Endothelial cell (in vitro differentiated cells): ENCODE data around the gene RPS27L. TPM values are rescaled to one million over a fixed set of nuclear protein-coding genes. Genes with fewer than 3 reads are reported as not detected.

Experiments used
- DNase-seq: peaks from one replicate; pipeline ENCODE4 v3.0.0; 2021; ENCODE audit warnings: low spot score
- H3K27ac Mint-ChIP-seq: one replicate; pipeline ENCODE4 v1.8.0; 2021; ENCODE audit warnings: mixed read lengths, inconsistent platforms; ENCODE audit not compliant: unreplicated experiment
- H3K27me3 Mint-ChIP-seq: one replicate; pipeline ENCODE4 v1.8.0; 2021; ENCODE audit warnings: mild to moderate bottlenecking, moderate library complexity, mixed read lengths, inconsistent platforms; ENCODE audit not compliant: unreplicated experiment
- H3K36me3 Mint-ChIP-seq: one replicate; pipeline ENCODE4 v1.8.0; 2021; ENCODE audit warnings: mild to moderate bottlenecking, low read depth, mixed read lengths, inconsistent platforms; ENCODE audit not compliant: unreplicated experiment
- H3K4me1 Mint-ChIP-seq: one replicate; pipeline ENCODE4 v1.8.0; 2021; ENCODE audit warnings: mild to moderate bottlenecking, mixed read lengths, inconsistent platforms; ENCODE audit not compliant: unreplicated experiment
- H3K4me3 Mint-ChIP-seq: one replicate; pipeline ENCODE4 v1.8.0; 2021; ENCODE audit warnings: mild to moderate bottlenecking, mixed read lengths, inconsistent platforms; ENCODE audit not compliant: unreplicated experiment
- H3K9me3 Mint-ChIP-seq: one replicate; pipeline ENCODE4 v1.8.0; 2021; ENCODE audit warnings: mixed read lengths, inconsistent platforms; ENCODE audit not compliant: unreplicated experiment
- CTCF ChIP-seq: fragments of 200-600 bp; sonication (generic); IDR thresholded peaks from one replicate; pipeline ENCODE4 v1.5.0; 2021; ENCODE audit warnings: antibody characterized with exemption; ENCODE audit not compliant: unreplicated experiment
- long read RNA-seq: library from polyadenylated mRNA; unstranded; transcript quantifications from one replicate; pipeline ENCODE4 v2.0.0, GENCODE V29; 2020; ENCODE audit not compliant: unreplicated experiment
- total RNA-seq: library from RNA; stranded (reverse); fragmentation: NEBNext Ultra II Directional; extraction: Animal tissue kit (Norgen Biotek cat#: 25700); gene quantifications from one replicate; pipeline ENCODE4 v1.2.1, GENCODE V29; 2021; ENCODE audit not compliant: unreplicated experiment

The RPS27L gene
- total RNA-seq = 149 TPM
- long read RNA-seq, full-length matches to known transcripts = 110 of 110 reads
- long read RNA-seq, partial matches to known transcripts = 0 of 110 reads
- long read RNA-seq, other reads (novel, unspliced or antisense) = 0 of 110 reads

GRCh38 chr15:63157118-63157843 lies at the start of gene RPS27L:
Gene RPS27L, minus strand, starts transcription at chr15:63157477. Its CDS starts 72 bp downstream, at chr15:63157405.
- no peak for TF ChIP-seq CTCF
- Mint-ChIP-seq H3K9me3 (no peaks in the 10 kb centered on the region), H3K4me1 (peaks cover 7% of the 10 kb centered on the region), H3K27ac (peak within 1 kb of the TSS; percentile 88), H3K27me3 (peaks cover 2% of the 10 kb centered on the region), H3K36me3 (peaks cover 10% of the 10 kb centered on the region), H3K4me3 (peak within 1 kb of the TSS; percentile 98)
- peak; percentile 83 for DNase-seq

- Mint-ChIP-seq H3K4me3 (no peak overlapping the region), H3K36me3 (peaks cover 7% of the 10 kb centered on the region), H3K4me1 (peaks cover 57% of the 10 kb centered on the region)
Measured at GRCh38 chr15:63206079-63206478, 48.8 kb upstream of the RPS27L start.

GRCh38 chr15:63203451-63204090 lies 46.3 kb upstream of the RPS27L start:
- H3K9me3 Mint-ChIP-seq = no peaks in the 10 kb centered on the region
- no peak overlapping the region for H3K27ac Mint-ChIP-seq
- TF ChIP-seq CTCF = no peak
- peaks cover 48% of the 10 kb centered on the region for H3K4me1 Mint-ChIP-seq
- peaks cover 2% of the 10 kb centered on the region for H3K27me3 Mint-ChIP-seq
- H3K36me3 Mint-ChIP-seq = peaks cover 9% of the 10 kb centered on the region
- no peak for DNase-seq
- H3K4me3 Mint-ChIP-seq = no peak overlapping the region

More at GRCh38 chr15:63206079-63206478, 48.8 kb upstream of the RPS27L start:
- no peak for DNase-seq
- Mint-ChIP-seq H3K27ac (peak overlapping the region; percentile 83), H3K9me3 (no peaks in the 10 kb centered on the region), H3K27me3 (peaks cover 2% of the 10 kb centered on the region)
- no peak for TF ChIP-seq CTCF

- peaks cover 7% of the 10 kb centered on the region for H3K36me3 Mint-ChIP-seq
- no peak for TF ChIP-seq CTCF
- peaks cover 49% of the 10 kb centered on the region for H3K4me1 Mint-ChIP-seq
- DNase-seq = no peak
- peaks cover 2% of the 10 kb centered on the region for H3K27me3 Mint-ChIP-seq
- peak overlapping the region; percentile 45 for H3K27ac Mint-ChIP-seq
- no peak overlapping the region for H3K4me3 Mint-ChIP-seq
- H3K9me3 Mint-ChIP-seq = no peaks in the 10 kb centered on the region
Measured at GRCh38 chr15:63202861-63203260, 45.6 kb upstream of the RPS27L start.
